Neutrophil (primary cell): ENCODE results near the gene CIB4.

Experiments used
- H3K27ac ChIP-seq: fragments of 200-600 bp; sonication (generic); 2 replicates; pipeline ENCODE4 v1.5.1; 2016; ENCODE audit warnings: mild to moderate bottlenecking, moderate library complexity
- H3K27me3 ChIP-seq: fragments of 200-600 bp; sonication (generic); 2 replicates; pipeline ENCODE4 v1.6.0; 2016; ENCODE audit warnings: mild to moderate bottlenecking
- H3K36me3 ChIP-seq: fragments of 200-600 bp; sonication (generic); 2 replicates; pipeline ENCODE4 v1.5.1; 2017
- H3K4me1 ChIP-seq, 2 experiments: fragments of 200-600 bp in 1 of 2; sonication (generic) in 1 of 2; 1 replicate in 1 of 2; 2 replicates in 1 of 2; pipeline versions ENCODE4 v1.5.1 to v1.6.1; 2013 to 2016; ENCODE audit warnings: low read depth in 1 of 2, low read length in 1 of 2, mild to moderate bottlenecking in 1 of 2, moderate library complexity in 1 of 2; ENCODE audit not compliant: control insufficient read depth in 1 of 2, insufficient read depth in 1 of 2
- H3K4me3 ChIP-seq, 2 experiments: fragments of 200-600 bp in 1 of 2; sonication (generic) in 1 of 2; 1 replicate in 1 of 2; 2 replicates in 1 of 2; pipeline ENCODE4 v1.5.1; 2013 to 2016; ENCODE audit warnings: low read depth in 1 of 2, low read length in 1 of 2, mild to moderate bottlenecking in 1 of 2, moderate library complexity in 1 of 2
- H3K9me3 ChIP-seq: fragments of 200-600 bp; sonication (generic); 2 replicates; pipeline ENCODE4 v1.5.1; 2016
- CTCF ChIP-seq: fragments of 200-600 bp; sonication (generic); IDR thresholded peaks from 2 replicates; pipeline ENCODE4 v1.5.1; 2016; ENCODE audit warnings: antibody characterized with exemption

Gene CIB4

GRCh38 chr2:26683583-26683982 lies 42.4 kb upstream of the CIB4 start:
- no peak overlapping the region for H3K4me3 ChIP-seq
- H3K36me3 ChIP-seq: no peaks in the 10 kb centered on the region
- no peaks in the 10 kb centered on the region for H3K4me1 ChIP-seq
- peaks cover 84% of the 10 kb centered on the region for H3K27me3 ChIP-seq
- H3K9me3 ChIP-seq: no peaks in the 10 kb centered on the region
- no peak for TF ChIP-seq CTCF
- H3K27ac ChIP-seq: no peak overlapping the region

GRCh38 chr2:26682155-26682554 lies 41.0 kb upstream of the CIB4 start:
- no peaks in the 10 kb centered on the region for H3K36me3 ChIP-seq
- no peak overlapping the region for H3K27ac ChIP-seq
- H3K9me3 ChIP-seq: no peaks in the 10 kb centered on the region
- H3K4me1 ChIP-seq: no peaks in the 10 kb centered on the region
- peaks cover 75% of the 10 kb centered on the region for H3K27me3 ChIP-seq
- TF ChIP-seq CTCF: no peak
- H3K4me3 ChIP-seq: no peak overlapping the region

DNA sequence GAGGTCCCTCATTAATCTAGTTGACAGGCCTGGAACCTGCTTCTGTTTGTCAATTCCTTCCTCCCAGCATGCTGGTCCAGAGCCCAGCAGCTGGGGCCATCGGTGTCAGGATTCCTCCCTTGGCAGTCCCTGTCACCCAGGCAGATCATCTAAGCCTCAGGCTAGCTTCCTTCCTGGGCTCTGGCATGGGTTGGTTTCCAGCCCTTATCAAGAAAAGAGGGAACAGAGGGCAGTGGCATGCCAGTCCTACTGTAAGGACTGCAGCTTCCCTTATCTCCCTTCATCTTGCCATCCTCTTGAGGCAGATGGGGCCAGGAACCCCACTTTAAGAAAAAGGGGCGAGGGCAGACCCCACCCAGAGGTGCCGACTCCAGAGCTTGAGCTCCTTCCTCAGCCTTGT lies 40.5 kb upstream of the CIB4 start:
- no peak for TF ChIP-seq CTCF
- peaks cover 70% of the 10 kb centered on the region for H3K27me3 ChIP-seq

GRCh38 chr2:26679867-26680266 lies 38.7 kb upstream of the CIB4 start:
- TF ChIP-seq CTCF: no peak
- no peaks in the 10 kb centered on the region for H3K9me3 ChIP-seq
- peaks cover 52% of the 10 kb centered on the region for H3K27me3 ChIP-seq
- H3K27ac ChIP-seq: no peak overlapping the region
- H3K36me3 ChIP-seq: no peaks in the 10 kb centered on the region
- H3K4me3 ChIP-seq: no peak overlapping the region
- H3K4me1 ChIP-seq: no peaks in the 10 kb centered on the region

More for the DNA sequence above, 40.5 kb upstream of the CIB4 start:
- Histone ChIP-seq H3K4me3 (no peak overlapping the region), H3K4me1 (no peaks in the 10 kb centered on the region), H3K27ac (no peak overlapping the region), H3K9me3 (no peaks in the 10 kb centered on the region), H3K36me3 (no peaks in the 10 kb centered on the region)

- H3K27me3 ChIP-seq: peaks cover 41% of the 10 kb centered on the region
- no peaks in the 10 kb centered on the region for H3K36me3 ChIP-seq
- H3K4me1 ChIP-seq: no peaks in the 10 kb centered on the region
- H3K4me3 ChIP-seq: no peak overlapping the region
- TF ChIP-seq CTCF: no peak
- no peaks in the 10 kb centered on the region for H3K9me3 ChIP-seq
- no peak overlapping the region for H3K27ac ChIP-seq
These were observed 36.9 kb upstream of the CIB4 start for GRCh38 chr2:26678035-26678434.

- Histone ChIP-seq H3K27ac (no peak overlapping the region), H3K27me3 (peaks cover 44% of the 10 kb centered on the region), H3K4me1 (no peaks in the 10 kb centered on the region), H3K9me3 (no peaks in the 10 kb centered on the region), H3K4me3 (no peak overlapping the region), H3K36me3 (no peaks in the 10 kb centered on the region)
- TF ChIP-seq CTCF: no peak
These were observed 34.6 kb upstream of the CIB4 start for GRCh38 chr2:26675651-26676255.
